HepG2 (cell line): ENCODE results near the gene SLC26A5. TPM values are rescaled to one million over a fixed set of nuclear protein-coding genes. Genes with fewer than 3 reads are reported as not detected.

Experiments
- ATAC-seq: fragments of 200-7000 bp; cut with Tn5 transposase; 3 replicates; pipeline ENCODE4 v1.9.1; 2020; ENCODE audit warnings: mild to moderate bottlenecking, moderate library complexity
- BruUV-seq: library from RNA; stranded (reverse); fragments of 400-500 nt; replicated peaks from 2 replicates; lab custom pipeline; 2021; lab: Mats Ljungman, UMichigan
- CTCF ChIA-PET: fragments of 300-600 bp; formaldehyde crosslinking; extraction: SDS; loops from one replicate; lab custom pipeline; 2021; ENCODE audit warnings: low total read pairs, inconsistent platforms, low intra/inter-chr PET ratio; lab: Yijun Ruan, JAX
- POLR2A ChIA-PET: fragments of 350-600 bp; sonication (Branson Sonifier 250); formaldehyde crosslinking; loops from one replicate; lab custom pipeline; 2020; ENCODE audit warnings: antibody characterized with exemption, inconsistent platforms; lab: Yijun Ruan, JAX
- DNase-seq: peaks from one replicate; pipeline ENCODE4 v3.0.0-alpha.2; 2015; ENCODE audit warnings: low spot score
- FAIRE-seq: peaks from 3 replicates; lab custom pipeline; 2011; peaks lifted over from hg19 to GRCh38; lab: Jason Lieb, UNC
- H2AFZ ChIP-seq: one replicate; pipeline ENCODE4 v1.6.1; 2011; ENCODE audit warnings: low read length, inconsistent platforms
- H3K27ac ChIP-seq: fragments of 300-600 bp; 3 replicates; pipeline ENCODE4 v1.8.0; 2011; ENCODE audit warnings: mixed run types, mild to moderate bottlenecking, mixed read lengths, low read length, inconsistent platforms; ENCODE audit not compliant: insufficient read depth; ENCODE audit errors: extremely low read length
- H3K27me3 ChIP-seq, 2 experiments: fragments of 200-600 bp in 1 of 2; 2 replicates in 1 of 2; 3 replicates in 1 of 2; pipeline versions ENCODE4 v1.6.0 to v1.8.0; 2011; ENCODE audit warnings: low read length in 2 of 2, mild to moderate bottlenecking in 2 of 2, moderate library complexity in 2 of 2, inconsistent platforms in 1 of 2; ENCODE audit not compliant: insufficient read depth in 2 of 2, control insufficient read depth in 1 of 2
- H3K36me3 ChIP-seq, 2 experiments: fragments of 200-600 bp in 1 of 2; replicated peaks in 1 of 2; 2 replicates in 1 of 2; 3 replicates in 1 of 2; pipeline versions ENCODE4 v1.5.1 to v1.8.0; 2011; ENCODE audit warnings: low read length in 2 of 2, inconsistent platforms in 1 of 2; ENCODE audit not compliant: insufficient read depth in 2 of 2, control insufficient read depth in 1 of 2
- H3K4me1 ChIP-seq: 2 replicates; pipeline ENCODE4 v1.5.1; 2012; ENCODE audit warnings: low read length, inconsistent platforms; ENCODE audit not compliant: insufficient read depth
- H3K4me2 ChIP-seq: 2 replicates; pipeline ENCODE4 v1.6.0; 2011; ENCODE audit warnings: low read depth, low read length, inconsistent platforms
- H3K4me3 ChIP-seq, 3 experiments: fragments of 200-600 bp in 1 of 3; sonication (generic), shearing (Covaris generic) in 1 of 3; replicated peaks in 1 of 3; 2 replicates each; pipeline ENCODE4 v1.5.1; 2011 to 2016; ENCODE audit warnings: low read length in 3 of 3, inconsistent platforms in 2 of 3, low read depth in 2 of 3, mild to moderate bottlenecking in 2 of 3, control low read depth in 1 of 3, mixed read lengths in 1 of 3; ENCODE audit not compliant: insufficient read depth in 1 of 3
- H3K79me2 ChIP-seq: one replicate; pipeline ENCODE4 v1.6.1; 2011; ENCODE audit warnings: low read length, inconsistent platforms; ENCODE audit not compliant: insufficient read depth
- H3K9ac ChIP-seq: 2 replicates; pipeline ENCODE4 v1.6.0; 2011; ENCODE audit warnings: mild to moderate bottlenecking, low read depth, low read length, inconsistent platforms; ENCODE audit not compliant: insufficient read depth
- H3K9me3 ChIP-seq: 2 replicates; pipeline ENCODE4 v1.5.1; 2012; ENCODE audit warnings: mild to moderate bottlenecking, low read length
- H4K20me1 ChIP-seq: 2 replicates; pipeline ENCODE4 v1.6.0; 2011; ENCODE audit warnings: inconsistent platforms, mild to moderate bottlenecking, low read length, moderate library complexity; ENCODE audit not compliant: insufficient read depth
- ATAD3A ChIP-seq: sonication (generic); formaldehyde crosslinking; IDR thresholded peaks from 2 replicates; pipeline ENCODE4 v1.4.0; 2020; ENCODE audit warnings: missing genetic modification reagents
- CBX1 ChIP-seq: IDR thresholded peaks from one replicate; pipeline ENCODE4 v1.6.1; 2016; ENCODE audit warnings: antibody characterized with exemption, low read depth
- DMAP1 ChIP-seq: IDR thresholded peaks from 2 replicates; pipeline ENCODE4 v1.6.1; 2016
- DRAP1 ChIP-seq: IDR thresholded peaks from 2 replicates; pipeline ENCODE4 v1.6.1; 2016; ENCODE audit warnings: missing genetic modification reagents, missing compliant biosample characterization
- HNF4G ChIP-seq, 2 experiments: sonication (generic) in 1 of 2; formaldehyde crosslinking in 1 of 2; IDR thresholded peaks; 2 replicates each; pipeline versions ENCODE4 v1.4.0 to v1.6.1; 2011 to 2020; ENCODE audit warnings: borderline replicate concordance in 2 of 2, low read depth in 2 of 2, mild to moderate bottlenecking in 2 of 2, low read length in 1 of 2, missing genetic modification reagents in 1 of 2, moderate library complexity in 1 of 2
- HOXA9 ChIP-seq: sonication (generic); formaldehyde crosslinking; IDR thresholded peaks from 2 replicates; pipeline ENCODE4 v1.8.1; 2022; ENCODE audit warnings: missing genetic modification reagents, mild to moderate bottlenecking, moderate library complexity, borderline replicate concordance
- MIER3 ChIP-seq: IDR thresholded peaks from 2 replicates; pipeline ENCODE4 v1.6.1; 2016; ENCODE audit warnings: missing compliant biosample characterization, borderline replicate concordance
- NCOA2 ChIP-seq: sonication (generic); formaldehyde crosslinking; IDR thresholded peaks from 2 replicates; pipeline ENCODE4 v1.8.0; 2022; ENCODE audit warnings: inconsistent platforms
- NFKBIZ ChIP-seq: IDR thresholded peaks from 2 replicates; pipeline ENCODE4 v1.6.1; 2018; ENCODE audit warnings: missing genetic modification reagents, missing compliant biosample characterization
- PTBP1 ChIP-seq: fragments of 200-400 bp; formaldehyde crosslinking; IDR thresholded peaks from 2 replicates; pipeline ENCODE4 v1.6.1; 2018; ENCODE audit warnings: low read length, low read depth; ENCODE audit not compliant: poor library complexity, severe bottlenecking
- XBP1 ChIP-seq: sonication (generic); formaldehyde crosslinking; IDR thresholded peaks from 2 replicates; pipeline ENCODE4 v1.5.0; 2020; ENCODE audit warnings: missing genetic modification reagents
- ZNF503 ChIP-seq: sonication (generic); formaldehyde crosslinking; IDR thresholded peaks from 2 replicates; pipeline ENCODE4 v1.4.0; 2020; ENCODE audit warnings: missing genetic modification reagents
- ZNF713 ChIP-seq: sonication (generic); formaldehyde crosslinking; IDR thresholded peaks from 2 replicates; pipeline ENCODE4 v1.4.0; 2020; ENCODE audit warnings: mild to moderate bottlenecking, missing genetic modification reagents
- ZNF761 ChIP-seq: sonication (generic); formaldehyde crosslinking; conservative IDR thresholded peaks from 2 replicates; pipeline ENCODE4 v1.4.0; 2020; ENCODE audit warnings: mild to moderate bottlenecking, missing genetic modification reagents
- WGBS: methylation state at CpG from one replicate; pipeline ENCODE4 v1.1.6; 2017; ENCODE audit warnings: low lambda C conversion rate; 5-methylcytosine and 5-hydroxymethylcytosine counted together
- in situ Hi-C: cut with HindIII; loops from 2 replicates; pipeline ENCODE4 v1.10.0; 2017; ENCODE audit warnings: low pct_unique_long_range_greater_than_20kb; ENCODE audit not compliant: extremely low pct_ligation_motif_present
- intact Hi-C: fragments of 100-400 bp; cut with micrococcal nuclease; formaldehyde crosslinking; loops from one replicate; pipeline ENCODE4 v1.10.0; 2022; ENCODE audit not compliant: unreplicated experiment
- polyA plus RNA-seq, 8 experiments: library from polyadenylated mRNA; depleted of rRNA in 3 of 8; stranded (reverse) in 7 of 8; unstranded in 1 of 8; fragments of >200 nt; fragmentation: Illumina TruSeq in 4 of 8; extraction: Trizol in 4 of 8; gene quantifications; 2 replicates each; pipeline versions ENCODE4 v1.2.1 to v1.2.3, GENCODE V29; 2011 to 2016; ENCODE audit warnings: low read depth in 4 of 8, missing spikeins in 1 of 8, mixed read lengths in 1 of 8; ENCODE audit not compliant: insufficient read depth in 1 of 8
- total RNA-seq, 5 experiments: library from RNA; depleted of rRNA; stranded (reverse); fragments of >200 nt; fragmentation: Illumina TruSeq; extraction: Trizol; gene quantifications; 2 replicates each; pipeline ENCODE4 v1.2.3, GENCODE V29; 2016; ENCODE audit warnings: low read depth in 1 of 5
- TF ChIP-seq, protein P1 (sequence below): sonication (generic); formaldehyde crosslinking; IDR thresholded peaks from 2 replicates; pipeline ENCODE4 v1.5.0; 2020; ENCODE audit warnings: missing genetic modification reagents, mild to moderate bottlenecking, borderline replicate concordance
- TF ChIP-seq, protein P2 (sequence below): sonication (generic); formaldehyde crosslinking; IDR thresholded peaks from 2 replicates; pipeline ENCODE4 v1.8.1; 2023; ENCODE audit warnings: mild to moderate bottlenecking, missing genetic modification reagents

SLC26A5 gene
- total and polyA plus RNA-seq, 2 of the 13 experiments (the other 11 are each of a cell fraction or from before 2014, with no cell fraction given) = 0.08 to 0.11 TPM

DNA sequence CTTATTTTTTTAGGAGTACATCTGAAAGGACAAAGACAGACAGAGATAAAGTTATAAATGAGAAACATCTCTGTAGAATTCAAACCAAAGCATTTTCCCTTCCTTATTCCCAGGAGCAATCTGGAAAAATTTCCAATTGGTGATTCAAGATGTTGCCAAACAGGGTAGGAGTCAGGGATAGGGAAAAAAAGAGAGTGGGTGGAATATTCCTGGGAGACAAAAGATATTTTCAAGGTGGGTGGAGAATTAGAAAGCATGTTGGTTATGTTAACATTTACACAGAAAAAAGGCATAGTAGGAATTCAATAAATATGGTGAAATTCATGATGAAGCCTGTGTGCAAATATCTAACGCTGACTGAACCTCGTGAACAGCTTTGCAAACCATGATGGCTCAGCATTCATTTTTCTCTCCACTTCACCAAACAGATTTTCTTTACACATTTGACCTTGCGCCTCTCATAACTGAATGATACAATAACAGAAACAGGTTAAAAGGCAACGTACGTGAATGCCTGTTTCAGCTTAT lies 25.1 kb downstream of the SLC26A5 start:
- Histone ChIP-seq H3K4me3 (no peak overlapping the region), H3K36me3 (no peaks in the 10 kb centered on the region), H3K9me3 (no peaks in the 10 kb centered on the region), H3K27me3 (no peaks in the 10 kb centered on the region; a peak in 1 of 5 replicates), H2AFZ (no peak overlapping the region), H4K20me1 (no peaks in the 10 kb centered on the region), H3K9ac (no peak overlapping the region), H3K4me1 (0 out of 2 replicates have a peak, but pooled peaks cover 6% of the 10 kb centered on the region), H3K27ac (no peak overlapping the region), H3K4me2 (no peak overlapping the region), H3K79me2 (no peaks in the 10 kb centered on the region)
- TF ChIP-seq, protein P1, sequence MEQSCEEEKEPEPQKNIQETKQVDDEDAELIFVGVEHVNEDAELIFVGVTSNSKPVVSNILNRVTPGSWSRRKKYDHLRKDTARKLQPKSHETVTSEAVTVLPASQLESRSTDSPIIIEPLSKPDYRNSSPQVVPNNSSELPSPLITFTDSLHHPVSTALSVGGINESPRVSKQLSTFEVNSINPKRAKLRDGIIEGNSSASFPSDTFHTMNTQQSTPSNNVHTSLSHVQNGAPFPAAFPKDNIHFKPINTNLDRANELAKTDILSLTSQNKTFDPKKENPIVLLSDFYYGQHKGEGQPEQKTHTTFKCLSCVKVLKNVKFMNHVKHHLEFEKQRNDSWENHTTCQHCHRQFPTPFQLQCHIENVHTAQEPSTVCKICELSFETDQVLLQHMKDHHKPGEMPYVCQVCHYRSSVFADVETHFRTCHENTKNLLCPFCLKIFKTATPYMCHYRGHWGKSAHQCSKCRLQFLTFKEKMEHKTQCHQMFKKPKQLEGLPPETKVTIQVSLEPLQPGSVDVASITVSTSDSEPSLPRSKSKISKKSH (CRISPR knock-in tag) = no peak
- TF ChIP-seq MIER3 (CRISPR knock-in tag) = no peak
- no peak for TF ChIP-seq DMAP1 (CRISPR knock-in tag)
- TF ChIP-seq CBX1 = no peak
- TF ChIP-seq NCOA2 (CRISPR knock-in tag) = no peak
- no peak for TF ChIP-seq HNF4G (IDR thresholded peaks at IDR 0.05; ENCODE audit: borderline replicate concordance, low read depth, low read length)
- TF ChIP-seq HNF4G (CRISPR knock-in tag; IDR thresholded peaks at IDR 0.05; ENCODE audit: borderline replicate concordance, low read depth) = no peak
- TF ChIP-seq XBP1 (CRISPR knock-in tag) = no peak
- TF ChIP-seq NFKBIZ = no peak
- TF ChIP-seq ZNF761 = no peak
- TF ChIP-seq, protein P2, sequence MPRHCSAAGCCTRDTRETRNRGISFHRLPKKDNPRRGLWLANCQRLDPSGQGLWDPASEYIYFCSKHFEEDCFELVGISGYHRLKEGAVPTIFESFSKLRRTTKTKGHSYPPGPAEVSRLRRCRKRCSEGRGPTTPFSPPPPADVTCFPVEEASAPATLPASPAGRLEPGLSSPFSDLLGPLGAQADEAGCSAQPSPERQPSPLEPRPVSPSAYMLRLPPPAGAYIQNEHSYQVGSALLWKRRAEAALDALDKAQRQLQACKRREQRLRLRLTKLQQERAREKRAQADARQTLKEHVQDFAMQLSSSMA = no peak
- no peak for TF ChIP-seq ATAD3A (CRISPR knock-in tag)
- TF ChIP-seq ZNF503 = no peak
- no peak for TF ChIP-seq PTBP1
- no peak for TF ChIP-seq ZNF713 (CRISPR knock-in tag)
- no peak for TF ChIP-seq DRAP1
- TF ChIP-seq HOXA9 (CRISPR knock-in tag) = no peak
- intact Hi-C loops (no loop called here), in situ Hi-C loops (no loop called here)
- WGBS = 40% methylated on average over 5 of the region's 5 CpGs
- BruUV-seq = no TSS peak
- DNase-seq = no peak
- ChIA-PET POLR2A (no interaction called here), CTCF (no interaction called here)
- FAIRE-seq = no peak
- ATAC-seq = no peak
